ENCODE data around the gene HJURP.

HJURP gene

DNA sequence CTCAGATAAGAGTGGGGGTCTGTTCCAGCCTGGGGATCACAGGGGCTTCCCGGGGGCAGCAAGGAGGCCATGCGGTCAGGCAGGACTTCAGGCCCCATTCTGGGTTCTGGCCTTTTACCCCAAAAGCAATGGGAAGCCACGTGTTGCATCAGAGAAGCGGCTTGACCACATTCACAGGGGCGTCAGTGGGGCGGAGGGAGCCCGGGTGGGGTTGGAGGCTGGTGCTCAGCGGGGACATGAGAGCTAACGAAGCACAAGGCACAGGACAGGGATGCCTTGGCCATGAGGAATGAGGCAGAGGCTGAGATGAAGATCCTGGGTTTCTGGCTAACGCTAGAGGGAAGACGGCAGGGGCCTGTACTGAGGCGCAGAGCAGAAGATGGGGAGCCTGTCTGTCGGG, 6.1 kb downstream of the HJURP start:
- DNase-seq (ENCODE audit: low spot score): no peak

DNA sequence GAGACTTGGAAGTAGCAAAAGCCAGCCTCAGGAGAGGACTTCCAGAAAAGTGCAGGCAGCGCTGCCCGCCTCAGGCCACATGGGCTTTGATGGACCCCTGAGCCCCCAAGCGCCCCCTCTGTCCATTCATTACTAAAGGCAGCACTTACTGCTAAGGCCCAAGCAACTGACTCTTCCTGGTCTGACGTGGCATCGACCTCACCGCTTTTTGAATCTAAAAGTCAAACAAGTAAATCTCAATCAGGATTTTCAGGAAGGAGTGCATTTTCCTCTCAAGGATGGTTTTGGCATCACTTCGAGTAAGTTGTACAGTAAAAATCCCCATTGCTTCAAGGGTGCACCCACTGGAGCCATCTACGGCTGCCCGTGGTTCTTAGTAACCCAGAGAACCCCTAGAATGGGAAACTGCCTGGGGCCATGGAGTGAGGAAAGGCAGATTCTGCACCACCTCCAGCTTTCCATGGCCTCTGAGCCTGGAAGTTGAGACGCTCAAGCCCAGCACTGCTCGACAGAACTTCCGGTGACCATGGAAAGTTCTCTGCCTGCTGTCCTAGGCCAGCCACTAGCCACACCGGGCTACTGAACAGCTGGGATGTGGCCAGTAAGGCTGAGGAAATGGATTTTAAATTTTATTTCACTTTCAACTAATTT, 7.0 kb downstream of the HJURP start:
- FAIRE-seq (no peak), DNase-seq (ENCODE audit: low spot score) (no peak)

More for the DNA sequence above, 6.1 kb downstream of the HJURP start:
- no peak for FAIRE-seq

DNA sequence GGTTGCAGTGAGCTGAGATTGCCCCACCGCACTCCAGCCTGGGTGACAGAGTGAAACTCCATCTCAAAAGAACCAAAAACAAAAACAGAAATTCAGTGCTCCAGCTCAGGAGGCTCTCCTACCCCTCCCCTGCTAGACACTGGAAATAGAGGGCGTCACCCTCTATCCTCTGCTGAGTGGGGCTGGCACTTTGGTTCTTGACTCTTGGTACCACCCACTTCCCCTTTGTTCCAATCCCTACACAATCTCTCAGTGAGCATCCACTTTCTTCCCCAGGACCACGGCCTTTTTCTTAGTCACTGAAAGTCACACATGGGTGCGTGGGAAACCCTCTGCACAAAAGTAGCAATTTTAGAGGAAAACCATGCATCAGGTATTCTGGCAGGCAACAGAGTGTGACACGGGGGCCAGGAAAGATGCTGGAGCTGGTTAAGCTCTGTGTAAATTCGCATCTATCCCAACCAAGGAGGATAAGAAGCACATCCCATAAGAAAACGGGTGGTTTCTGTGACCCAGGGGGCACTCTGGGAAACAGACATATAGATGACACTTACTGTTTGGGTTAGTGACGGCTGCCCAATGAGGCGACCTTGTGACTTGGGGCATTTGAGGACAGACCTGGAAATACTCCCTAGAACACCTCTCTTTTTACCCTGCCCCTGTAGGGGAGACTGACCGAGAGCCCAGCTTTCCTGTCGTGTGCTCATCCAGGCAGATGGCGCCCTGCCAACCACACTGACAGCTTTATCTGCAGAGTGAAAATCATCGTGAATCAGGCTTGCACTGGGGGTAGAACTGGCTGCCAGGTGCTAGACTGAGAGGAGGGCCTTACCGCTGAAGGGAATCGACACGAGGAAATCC, 7.7 kb downstream of the HJURP start:
- no peak for DNase-seq (ENCODE audit: low spot score)
- no peak for FAIRE-seq

DNA sequence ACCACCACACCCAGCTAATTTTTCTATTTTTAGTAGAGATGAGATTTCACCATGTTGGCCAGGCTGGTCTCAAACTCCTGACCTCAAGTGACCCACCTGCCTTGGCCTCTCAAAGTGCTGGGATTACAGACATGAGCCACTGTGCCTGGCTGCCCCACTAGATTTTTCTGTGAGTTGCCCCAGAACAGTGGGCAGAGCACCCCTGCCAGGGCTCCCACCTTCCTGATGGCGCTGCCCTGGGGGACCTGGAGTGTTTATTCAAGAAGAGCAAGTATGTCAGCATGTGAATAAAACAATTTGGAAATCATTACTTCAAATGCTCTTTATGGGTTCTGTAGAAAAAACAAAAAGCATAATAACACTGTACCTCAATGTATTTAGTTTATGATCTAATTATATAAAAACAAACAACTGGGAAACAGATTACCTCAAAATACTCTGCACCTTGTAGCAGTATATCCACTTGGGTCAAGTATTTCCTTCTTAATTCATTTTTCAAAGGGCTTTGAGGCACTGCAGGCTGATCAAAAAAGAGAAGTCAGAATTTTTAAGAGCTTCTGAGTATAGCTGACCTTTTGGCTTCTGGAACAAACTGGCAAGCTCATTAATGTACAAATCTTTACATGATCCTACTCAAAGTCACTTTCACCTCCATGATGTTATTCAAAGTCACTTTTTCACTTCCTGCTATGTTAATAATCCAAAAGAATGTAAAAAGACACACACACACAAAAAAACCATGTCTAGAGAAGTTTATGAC, 8.9 kb downstream of the HJURP start:
- FAIRE-seq (no peak), DNase-seq (ENCODE audit: low spot score) (no peak)

DNA sequence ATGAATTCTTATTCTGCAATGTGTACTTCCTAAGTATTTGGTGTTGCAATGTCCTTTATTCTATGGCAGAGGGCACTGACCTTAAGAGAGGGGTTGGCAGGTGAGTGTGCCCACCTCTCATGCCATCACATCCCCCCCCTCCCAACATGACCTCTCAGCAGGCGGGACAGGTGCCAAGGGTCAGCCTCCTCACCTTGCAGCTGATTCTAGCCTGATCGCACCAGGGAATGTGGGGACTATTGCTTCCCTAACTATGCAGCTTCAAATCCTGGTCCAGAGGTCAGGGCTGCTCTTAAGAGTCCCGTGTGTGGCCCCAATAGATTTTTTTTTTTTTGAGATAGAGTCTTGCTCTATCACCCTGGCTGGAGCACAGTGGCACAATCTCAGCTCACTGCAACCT, 9.5 kb downstream of the HJURP start:
- no peak for FAIRE-seq
- DNase-seq (ENCODE audit: low spot score): no peak

DNA sequence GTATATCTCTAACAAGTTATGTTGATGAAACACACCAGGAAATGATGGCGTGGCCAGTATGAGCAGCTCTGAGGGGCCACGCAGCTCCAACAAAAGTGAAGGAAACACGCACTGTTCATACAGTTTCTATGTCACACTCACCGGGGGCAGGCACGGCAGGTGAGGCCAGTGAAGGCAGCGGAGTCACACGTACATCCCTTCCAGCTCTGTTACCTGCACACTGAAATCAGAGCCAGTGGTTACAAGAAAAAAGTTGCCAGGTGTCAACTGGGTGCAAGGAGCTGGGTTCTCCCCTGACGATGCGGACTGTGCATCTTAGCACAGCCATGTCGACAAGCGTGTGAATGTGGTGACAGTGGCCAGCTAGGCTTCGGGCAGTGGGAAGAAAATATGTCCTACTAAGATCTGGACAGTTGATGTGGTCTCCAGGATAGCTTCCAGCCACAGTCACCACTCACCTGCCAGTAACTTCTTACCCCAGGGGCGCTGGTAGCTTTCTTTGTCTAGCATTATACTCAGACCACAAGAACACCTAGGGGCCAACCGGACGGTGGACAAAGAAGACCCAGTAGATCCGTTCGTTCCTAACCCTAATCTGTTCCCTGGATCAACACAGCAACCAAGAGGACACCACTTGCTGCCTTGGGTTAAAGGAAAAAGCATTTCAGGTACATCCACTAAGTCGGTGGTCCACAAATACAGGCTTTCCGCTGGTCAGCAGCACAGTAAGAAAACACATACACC, 10.1 kb downstream of the HJURP start:
- FAIRE-seq: no peak
- DNase-seq (ENCODE audit: low spot score): no peak

DNA sequence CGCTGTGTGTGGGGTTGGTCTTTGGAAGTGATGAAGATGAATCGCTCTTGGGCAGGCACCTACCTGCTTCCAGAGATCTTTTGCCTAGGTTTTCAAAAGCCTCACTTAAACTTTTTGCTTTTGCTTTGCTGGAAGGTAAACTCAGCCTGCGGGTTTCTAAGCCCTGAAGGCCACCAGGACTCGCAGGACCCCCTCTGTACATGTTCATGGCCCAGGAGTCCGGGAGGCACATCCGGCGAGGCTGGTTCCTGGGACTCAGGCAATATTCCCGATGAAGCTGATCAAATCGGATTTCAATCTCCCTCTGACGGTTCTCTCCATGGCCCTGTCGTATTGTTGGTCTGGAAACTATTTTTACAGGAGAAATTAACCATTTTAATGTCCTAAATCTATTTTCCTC, 13.2 kb downstream of the HJURP start:
- no peak for FAIRE-seq

DNA sequence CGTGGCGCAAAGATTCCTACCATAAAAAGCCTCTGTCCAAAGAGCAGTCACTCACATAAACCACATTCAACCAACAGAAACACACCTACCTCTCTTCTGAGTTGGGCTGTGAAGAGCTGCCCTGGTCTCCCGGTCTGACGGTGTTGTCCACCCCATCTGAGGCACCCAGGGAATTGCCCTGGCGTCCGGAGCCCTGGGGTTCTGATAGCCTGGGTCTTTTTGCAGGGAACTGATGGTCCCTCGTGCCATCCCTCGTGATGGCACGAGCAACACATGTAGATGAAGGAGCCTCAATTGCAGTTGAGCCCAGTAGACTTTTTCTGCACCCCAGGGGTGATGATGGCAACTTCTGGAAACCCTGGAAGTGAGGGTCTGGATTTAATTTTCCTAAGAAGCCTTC, 13.8 kb downstream of the HJURP start:
- FAIRE-seq (no peak), DNase-seq (ENCODE audit: low spot score) (no peak)

More for the DNA sequence above, 13.2 kb downstream of the HJURP start:
- DNase-seq (ENCODE audit: low spot score): no peak

DNA sequence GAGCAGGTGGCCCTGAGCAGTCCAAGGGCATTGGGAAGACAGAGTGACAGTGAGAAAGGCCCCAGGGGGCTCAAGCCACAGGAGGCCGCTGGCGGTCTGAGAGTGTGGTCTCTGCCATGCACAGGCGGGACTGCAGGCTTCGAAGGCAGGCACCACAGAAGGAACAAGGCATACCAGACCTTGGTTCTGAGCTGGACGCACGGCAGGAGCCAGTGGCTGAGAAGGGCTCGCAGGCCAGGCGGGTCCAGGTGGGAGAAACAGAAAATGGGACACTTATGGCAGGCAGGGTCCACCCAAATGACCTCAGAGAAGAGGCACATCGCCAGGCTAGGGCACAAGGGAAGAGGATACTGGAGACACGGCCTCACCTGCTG, 14.9 kb downstream of the HJURP start:
- FAIRE-seq (no peak), DNase-seq (ENCODE audit: low spot score) (no peak)

DNA sequence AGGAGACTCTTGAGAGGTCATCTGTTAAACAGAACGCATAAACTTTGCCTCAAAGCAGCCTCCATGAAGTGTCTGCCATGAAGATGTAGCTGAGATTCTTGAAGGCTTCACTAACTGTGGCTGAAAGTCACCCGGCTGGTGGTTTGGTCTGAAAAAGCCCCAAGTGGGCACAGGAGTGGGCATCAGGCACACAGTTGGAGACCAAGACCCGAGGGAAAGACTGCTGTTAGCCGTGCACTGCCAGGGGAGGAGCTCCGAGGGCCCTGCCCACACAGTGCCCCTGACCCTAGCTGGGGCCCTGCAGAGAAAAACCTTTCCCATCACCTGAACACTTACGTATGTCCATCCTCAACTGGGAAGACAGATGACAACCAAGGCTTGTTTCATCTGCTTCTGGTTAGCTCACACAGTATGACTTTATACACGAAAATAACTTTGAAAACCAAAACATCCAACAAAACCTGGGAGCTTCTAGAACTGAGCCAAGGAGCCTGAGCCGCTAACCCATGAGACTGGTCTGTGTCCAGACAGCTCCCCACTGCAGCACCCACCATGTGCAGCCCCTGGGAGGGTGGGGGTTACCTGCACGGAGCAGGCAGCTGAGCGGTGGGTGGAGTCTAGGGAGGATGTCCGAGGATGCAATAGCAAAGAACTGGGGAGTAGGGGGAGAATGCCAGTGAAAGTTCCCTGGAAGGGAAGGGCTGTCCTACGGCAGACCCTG, 15.4 kb downstream of the HJURP start:
- DNase-seq (ENCODE audit: low spot score) (no peak), FAIRE-seq (no peak)

DNA sequence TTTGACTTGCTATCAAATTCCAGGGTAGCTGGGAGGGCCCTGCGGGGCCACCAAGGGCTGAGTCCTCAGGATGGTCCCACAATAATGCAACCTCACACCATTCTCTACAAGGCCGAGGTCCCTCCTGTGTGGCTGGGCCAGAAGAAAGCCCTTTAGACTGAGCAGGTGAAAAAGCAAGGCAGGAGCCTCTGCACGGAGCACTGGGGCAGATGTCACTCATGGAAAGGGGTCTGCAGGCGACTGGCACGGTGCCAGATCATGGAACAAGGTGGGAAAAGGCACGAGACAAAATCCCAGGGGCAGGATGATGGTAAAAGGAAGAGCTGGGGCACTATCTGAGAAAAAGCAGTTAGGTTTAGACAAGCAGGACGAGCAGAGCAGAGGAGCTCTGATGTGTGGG, 16.1 kb downstream of the HJURP start:
- DNase-seq (ENCODE audit: low spot score) (no peak), FAIRE-seq (no peak)

DNA sequence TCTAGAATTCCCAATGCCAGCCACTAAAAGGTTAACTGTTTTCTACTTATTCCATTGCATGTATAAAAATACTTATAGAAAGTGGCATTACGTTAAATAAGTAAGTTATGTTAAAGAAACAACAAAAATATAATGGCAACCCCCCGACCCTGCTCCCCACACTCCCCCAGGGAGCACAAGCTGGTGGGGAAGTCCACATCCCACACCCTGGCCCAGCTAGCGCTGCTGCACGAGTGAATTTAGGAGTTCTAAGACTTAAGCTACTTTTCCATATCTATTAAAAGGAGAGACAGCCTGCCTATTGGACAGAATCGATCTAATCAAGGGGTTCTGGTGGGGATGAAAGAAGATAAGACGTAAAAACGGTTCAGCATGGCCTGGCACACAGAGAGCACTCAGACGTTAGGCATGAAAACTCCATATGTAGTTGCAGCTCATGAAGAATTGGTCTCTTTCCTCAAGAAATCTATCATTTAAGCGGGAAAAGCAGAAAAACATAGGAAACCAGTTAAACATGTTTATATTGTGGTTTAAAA, 16.6 kb downstream of the HJURP start:
- DNase-seq (ENCODE audit: low spot score) (no peak), FAIRE-seq (no peak)

DNA sequence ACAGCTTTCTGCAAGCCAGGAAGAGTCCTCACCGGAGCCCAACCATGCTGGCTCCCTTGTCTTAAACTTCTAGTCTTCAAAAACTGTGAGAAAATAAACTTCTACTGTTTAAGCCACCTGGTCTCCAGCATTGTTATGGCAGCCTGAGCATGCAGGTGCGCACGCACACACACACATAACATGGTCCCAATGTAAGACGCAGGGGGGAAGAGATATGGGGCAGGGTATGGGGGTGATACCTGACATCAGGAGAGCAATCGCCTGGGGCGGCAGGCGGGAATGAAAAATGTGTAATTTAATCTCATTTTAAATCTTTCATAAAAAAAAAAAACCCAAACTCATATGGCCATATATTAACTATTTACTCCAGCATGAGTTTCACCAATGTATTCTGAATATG, 18.0 kb downstream of the HJURP start:
- FAIRE-seq (no peak), DNase-seq (ENCODE audit: low spot score) (no peak)

DNA sequence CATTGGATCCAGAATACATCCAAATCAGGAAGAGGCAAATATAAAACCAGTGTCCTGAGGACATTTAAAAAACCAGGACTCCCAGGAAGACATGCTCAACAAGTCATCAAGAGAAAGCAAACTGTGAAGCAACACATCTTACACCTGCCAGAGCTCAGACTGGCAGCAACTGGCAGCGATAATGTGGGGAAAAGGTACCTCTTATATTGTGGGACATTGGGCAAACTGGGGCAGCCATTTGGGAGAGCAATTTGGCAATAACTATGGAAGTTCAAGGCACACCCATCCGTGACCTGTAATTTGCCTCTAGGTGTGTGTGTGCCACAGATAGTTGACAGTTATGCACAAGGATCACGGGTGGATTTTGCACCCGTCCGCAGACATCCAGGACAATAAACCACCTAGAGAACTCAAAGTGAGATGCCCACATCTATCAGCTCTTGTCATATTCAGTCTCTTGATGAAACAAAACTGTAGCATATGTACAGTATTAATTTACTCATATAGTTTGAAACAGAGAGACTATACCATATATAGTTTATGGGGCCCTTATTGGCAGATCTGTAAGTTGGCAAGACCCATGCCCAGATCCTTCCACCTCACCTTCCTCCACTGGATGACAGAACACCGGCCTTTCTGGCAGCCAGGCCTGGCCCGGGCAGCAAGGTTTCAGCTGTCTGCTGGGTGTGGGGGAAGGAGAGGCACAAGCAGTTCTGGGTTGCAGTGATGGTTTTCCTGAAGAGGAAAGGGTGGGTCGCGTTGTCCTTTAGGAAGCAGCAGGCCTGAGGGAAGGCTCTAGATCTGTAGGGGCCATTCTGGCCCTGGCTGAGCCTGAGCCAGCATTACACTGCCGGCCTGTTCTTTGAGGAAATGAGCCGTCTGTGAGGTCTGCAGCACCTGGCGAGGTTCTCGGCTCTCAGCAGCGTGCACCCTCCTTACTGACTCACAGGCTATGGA, 18.8 kb downstream of the HJURP start:
- FAIRE-seq (no peak), DNase-seq (ENCODE audit: low spot score) (no peak)

DNA sequence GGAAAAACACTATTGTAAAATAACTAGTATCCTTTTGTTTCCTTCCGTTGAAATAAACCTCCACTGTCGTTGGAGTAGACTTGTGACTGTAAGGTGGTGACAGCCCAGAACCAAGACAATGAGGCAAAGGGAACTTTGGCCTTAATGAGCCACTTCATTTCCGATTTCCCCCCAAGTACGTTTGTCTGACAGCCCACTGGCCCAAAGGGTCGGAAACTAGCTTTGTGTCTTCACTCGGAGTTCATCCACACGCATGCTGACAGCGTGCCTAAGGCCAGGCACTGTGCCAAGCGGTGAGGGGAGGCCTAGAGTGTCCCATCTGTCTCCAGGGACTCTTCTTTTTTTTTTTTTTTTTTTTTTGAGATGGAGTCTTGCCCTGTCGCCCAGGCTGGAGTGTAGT, 21.0 kb downstream of the HJURP start:
- FAIRE-seq (no peak), DNase-seq (ENCODE audit: low spot score) (no peak)

DNA sequence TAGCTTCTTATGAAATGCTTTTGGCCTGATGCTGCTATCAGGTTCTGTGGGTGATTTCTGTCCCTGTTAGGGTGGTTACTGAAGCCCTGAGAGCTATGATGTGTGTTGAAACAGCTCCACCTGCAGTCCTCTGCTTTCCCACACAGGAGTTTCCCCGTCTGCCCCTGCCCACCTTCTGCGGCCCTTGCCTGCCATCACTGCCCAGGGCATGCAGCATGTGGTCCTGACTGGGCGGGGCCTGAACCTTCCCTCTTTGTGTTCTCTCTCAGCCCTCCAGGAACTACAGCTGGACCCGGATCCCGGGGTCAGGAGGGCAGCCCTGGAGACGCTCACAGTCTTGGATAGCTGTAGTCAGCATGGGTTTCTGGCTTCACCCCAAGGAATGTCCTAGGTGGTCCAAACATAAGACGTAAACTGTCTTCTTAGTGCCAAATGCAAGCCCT, 21.4 kb downstream of the HJURP start:
- DNase-seq (ENCODE audit: low spot score) (peak; percentile 84), FAIRE-seq (peak; percentile 73)

DNA sequence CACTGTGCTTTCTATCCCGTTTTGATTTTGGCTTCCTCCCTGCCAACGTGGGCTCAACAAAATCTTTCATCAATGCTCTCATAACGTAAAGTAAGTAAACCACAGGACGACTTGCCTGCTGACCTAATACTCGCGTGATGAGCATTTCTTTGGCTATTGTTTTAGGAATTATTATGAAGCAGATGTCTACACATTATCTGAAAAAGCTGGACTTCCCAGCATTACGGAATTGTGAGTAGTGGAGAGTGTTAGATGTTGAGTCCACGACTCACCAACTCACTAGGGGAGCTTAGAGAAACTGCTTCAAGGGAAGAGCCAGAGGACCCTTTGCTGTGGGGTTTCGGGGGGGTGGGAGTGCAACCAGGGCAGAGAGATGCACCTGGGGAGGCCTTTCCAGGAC, 21.9 kb downstream of the HJURP start:
- peak; percentile 58 for DNase-seq (ENCODE audit: low spot score)
- no peak for FAIRE-seq

DNA sequence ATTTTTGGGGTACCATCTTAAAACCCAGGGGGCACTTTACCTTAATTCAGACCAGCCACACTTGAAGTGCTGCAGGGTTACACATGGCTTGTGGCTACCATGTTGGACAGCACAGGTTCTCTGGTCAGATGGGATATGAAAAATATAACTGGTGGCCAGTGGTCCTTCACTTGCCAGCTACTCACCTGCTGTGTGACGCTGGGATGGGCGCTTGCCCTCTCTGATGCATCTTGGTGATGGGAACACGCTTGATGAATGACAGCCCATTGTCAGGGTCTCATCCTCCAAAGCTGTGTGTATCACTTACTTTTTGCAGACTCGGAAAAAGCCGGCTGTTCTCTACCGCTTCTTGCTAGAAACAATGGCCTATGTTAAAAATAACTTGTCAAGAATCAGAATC, 22.5 kb downstream of the HJURP start:
- no peak for FAIRE-seq
- no peak for DNase-seq (ENCODE audit: low spot score)

DNA sequence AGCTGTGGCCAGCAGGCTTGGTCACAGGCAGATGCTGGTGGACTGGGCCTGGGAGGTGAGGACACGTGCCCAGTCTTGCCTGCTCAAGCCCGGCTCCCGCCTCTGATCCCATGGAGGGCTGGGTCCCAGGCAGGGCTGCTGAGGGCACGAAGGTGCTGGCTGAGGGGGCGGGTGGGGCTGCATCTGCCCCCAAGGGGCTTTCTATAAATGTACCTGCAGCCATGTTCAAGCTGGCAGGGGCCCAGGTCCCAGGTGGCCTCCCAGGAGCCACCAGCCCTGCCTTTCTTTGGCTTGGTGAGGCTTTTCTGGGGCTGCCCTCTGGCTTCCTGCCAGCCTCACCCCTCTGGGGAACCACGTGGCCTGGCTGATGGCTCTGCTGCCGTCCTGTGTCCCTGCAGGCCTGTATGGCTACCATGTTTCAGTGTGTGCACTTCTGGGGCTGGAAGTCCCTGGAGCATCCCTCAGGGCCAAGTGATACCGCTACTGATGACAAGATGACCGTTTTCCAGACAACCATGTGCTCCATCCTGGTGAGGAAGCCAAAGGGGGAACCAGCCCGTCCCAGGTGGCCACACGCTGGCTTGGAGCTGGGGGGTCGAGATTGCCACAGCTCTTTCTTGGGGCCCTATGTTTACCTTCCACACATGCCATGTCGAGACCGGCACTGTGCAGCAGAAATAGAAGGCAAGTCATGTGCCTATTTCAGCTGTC, 23.2 kb downstream of the HJURP start:
- DNase-seq (ENCODE audit: low spot score) (no peak), FAIRE-seq (no peak)

Measured in RCC 7860 (cell line).